Measurements from ENCODE around the gene CDK14.

- TF ChIP-seq CTCF (IDR thresholded peaks at IDR 0.05; ENCODE audit: low read depth, low read length, missing input control) (no peak), ZBTB33 (IDR thresholded peaks at IDR 0.05) (no peak), SP1 (IDR thresholded peaks at IDR 0.05) (no peak), RAD21 (IDR thresholded peaks at IDR 0.05) (no peak), MAX (IDR thresholded peaks at IDR 0.05) (no peak), JUND (IDR thresholded peaks at IDR 0.05) (no peak), EGR1 (IDR thresholded peaks at IDR 0.05; ENCODE audit: low read depth in 2 of 2) (no peak), TAF1 (conservative IDR thresholded peaks at IDR 0.05) (no peak), YY1 (IDR thresholded peaks at IDR 0.05) (no peak), HNF4G (IDR thresholded peaks at IDR 0.05) (no peak), NR2F2 (IDR thresholded peaks at IDR 0.05) (no peak), REST (IDR thresholded peaks at IDR 0.05) (no peak), ATF3 (IDR thresholded peaks at IDR 0.05) (no peak), GABPA (IDR thresholded peaks at IDR 0.05 in 1 of 2, conservative IDR thresholded peaks at IDR 0.05 in 1 of 2) (no peak)
These were observed 516.8 kb downstream of the CDK14 start for GRCh38 chr7:91112902-91113341.
